DND-41 (cell line): ENCODE results near the gene PLPP3.

Source experiments
- EZH2 ChIP-seq: IDR thresholded peaks from 3 replicates; pipeline ENCODE4 v1.6.1; 2012; ENCODE audit warnings: borderline replicate concordance, low read depth, mild to moderate bottlenecking, moderate library complexity, low read length, inconsistent platforms; ENCODE audit not compliant: severe bottlenecking
- TF ChIP-seq, protein P1 (sequence below): IDR thresholded peaks from 2 replicates; pipeline ENCODE4 v1.5.1; 2012; ENCODE audit warnings: borderline replicate concordance, low read length, moderate library complexity, mild to moderate bottlenecking; ENCODE audit not compliant: poor library complexity, severe bottlenecking; ENCODE audit errors: extremely low read depth

DNA sequence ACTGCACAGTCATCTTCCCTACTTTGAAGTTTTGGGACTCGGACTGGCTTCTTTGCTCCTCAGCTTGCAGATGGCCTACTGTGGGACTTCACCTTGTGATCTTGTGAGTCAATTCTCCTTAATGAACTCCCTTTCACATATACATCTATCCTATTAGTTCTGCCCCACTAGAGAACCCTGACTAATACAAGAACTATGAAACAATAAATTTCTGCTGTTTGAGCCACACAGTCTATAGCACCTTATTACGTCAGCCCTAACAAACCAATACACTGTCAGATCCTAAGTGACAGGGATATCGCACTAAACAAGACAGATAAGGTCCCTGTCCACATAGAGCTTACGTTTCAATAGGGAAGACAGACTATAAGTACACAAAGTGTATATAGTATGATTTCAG, 120.1 kb downstream of the PLPP3 start:
- TF ChIP-seq, protein P1, sequence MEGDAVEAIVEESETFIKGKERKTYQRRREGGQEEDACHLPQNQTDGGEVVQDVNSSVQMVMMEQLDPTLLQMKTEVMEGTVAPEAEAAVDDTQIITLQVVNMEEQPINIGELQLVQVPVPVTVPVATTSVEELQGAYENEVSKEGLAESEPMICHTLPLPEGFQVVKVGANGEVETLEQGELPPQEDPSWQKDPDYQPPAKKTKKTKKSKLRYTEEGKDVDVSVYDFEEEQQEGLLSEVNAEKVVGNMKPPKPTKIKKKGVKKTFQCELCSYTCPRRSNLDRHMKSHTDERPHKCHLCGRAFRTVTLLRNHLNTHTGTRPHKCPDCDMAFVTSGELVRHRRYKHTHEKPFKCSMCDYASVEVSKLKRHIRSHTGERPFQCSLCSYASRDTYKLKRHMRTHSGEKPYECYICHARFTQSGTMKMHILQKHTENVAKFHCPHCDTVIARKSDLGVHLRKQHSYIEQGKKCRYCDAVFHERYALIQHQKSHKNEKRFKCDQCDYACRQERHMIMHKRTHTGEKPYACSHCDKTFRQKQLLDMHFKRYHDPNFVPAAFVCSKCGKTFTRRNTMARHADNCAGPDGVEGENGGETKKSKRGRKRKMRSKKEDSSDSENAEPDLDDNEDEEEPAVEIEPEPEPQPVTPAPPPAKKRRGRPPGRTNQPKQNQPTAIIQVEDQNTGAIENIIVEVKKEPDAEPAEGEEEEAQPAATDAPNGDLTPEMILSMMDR = no peak
- TF ChIP-seq EZH2 = no peak
